Transverse colon (tissue), 4 donors: ENCODE results near the gene CARMIL1. TPM values are rescaled to one million over a fixed set of nuclear protein-coding genes. Genes with fewer than 3 reads are reported as not detected.

Source experiments
- DNase-seq: peaks from one replicate; pipeline ENCODE4 v3.0.0-alpha.2; 2019
- H3K27ac ChIP-seq, 4 donors: fragments of 200-600 bp; sonication (generic); 2 replicates each; pipeline ENCODE4 v1.5.1; 2016 to 2018; ENCODE audit warnings: inconsistent platforms in 4 of 4
- H3K27me3 ChIP-seq: fragments of 200-600 bp; sonication (generic); 2 replicates; pipeline ENCODE4 v1.5.1; 2017; ENCODE audit warnings: inconsistent platforms
- H3K36me3 ChIP-seq, 4 donors: fragments of 200-600 bp; sonication (generic); 2 replicates each; pipeline ENCODE4 v1.5.1; 2017 to 2019; ENCODE audit warnings: inconsistent platforms in 4 of 4
- H3K4me1 ChIP-seq, 4 donors: fragments of 200-600 bp; sonication (generic); 2 replicates each; pipeline ENCODE4 v1.5.1; 2017 to 2020; ENCODE audit warnings: inconsistent platforms in 4 of 4
- H3K4me3 ChIP-seq, 4 donors: fragments of 200-600 bp; sonication (generic); 1 replicate in 1 of 4; 2 replicates in 3 of 4; pipeline versions ENCODE4 v1.5.1 to v1.6.1; 2017 to 2019; ENCODE audit warnings: inconsistent platforms in 4 of 4
- H3K9me3 ChIP-seq, 2 donors: fragments of 200-600 bp; sonication (generic); 2 replicates each; pipeline ENCODE4 v1.5.1; 2017 to 2019; ENCODE audit warnings: inconsistent platforms in 2 of 2
- CTCF ChIP-seq, 5 experiments: fragments of 200-600 bp in 3 of 5; fragments of 450-650 bp in 2 of 5; sonication (generic) in 3 of 5; IDR thresholded peaks; 1 replicate in 2 of 5; 2 replicates in 3 of 5; pipeline ENCODE4 v1.5.1; 2016 to 2017; ENCODE audit warnings: antibody characterized with exemption in 5 of 5, inconsistent platforms in 3 of 5, mild to moderate bottlenecking in 2 of 5, moderate library complexity in 1 of 5
- EP300 ChIP-seq: sonication (generic); formaldehyde crosslinking; IDR thresholded peaks from one replicate; pipeline ENCODE4 v1.6.1; 2017; ENCODE audit warnings: antibody characterized with exemption, low read depth
- POLR2A ChIP-seq: fragments of 450-650 bp; IDR thresholded peaks from one replicate; pipeline ENCODE4 v1.6.1; 2016; ENCODE audit warnings: antibody characterized with exemption, mild to moderate bottlenecking, moderate library complexity
- POLR2AphosphoS5 ChIP-seq, 3 donors: sonication (generic); formaldehyde crosslinking; IDR thresholded peaks; one replicate each; pipeline ENCODE4 v1.6.1; 2016; ENCODE audit warnings: antibody characterized with exemption in 3 of 3
- WGBS, 2 donors: methylation state at CpG; one replicate each; pipeline ENCODE4 v1.1.5; 2018; ENCODE audit warnings: low coverage in 1 of 2; 5-methylcytosine and 5-hydroxymethylcytosine counted together
- in situ Hi-C, 4 donors: fragments of 200-750 bp; cut with MboI; loops; one replicate each; pipeline versions ENCODE4 v1.15.0 to v1.15.1; 2017; ENCODE audit warnings: low sequenced_read_pairs in 3 of 4, low pct_ligation_motif_present in 1 of 4, low pct_unique_long_range_greater_than_20kb in 1 of 4
- intact Hi-C: fragments of 100-400 bp; cut with DNase I; formaldehyde crosslinking; loops from one replicate; pipeline ENCODE4 v1.15.1; 2023; ENCODE audit warnings: low total_unique reads
- total RNA-seq, 4 donors: library from RNA; depleted of rRNA; stranded (reverse); fragments of >200 nt; gene quantifications; one replicate each; pipeline ENCODE4 v1.1.0, GENCODE V29; 2016

Gene CARMIL1
- total RNA-seq, 4 donors from 2014 or later = 25.1 to 93.5 (median 61.0) TPM

- H3K4me1 ChIP-seq = peaks cover 0 to 2% (median under 1%) of the 10 kb centered on the region in 4 donors
- in situ Hi-C loops = no loop called here
- no peak for DNase-seq
- no peaks in the 10 kb centered on the region for H3K9me3 ChIP-seq
- 95% methylated on average over 6 of the region's 6 CpGs; no CpG with 5 or more reads in 1 of the 2 donors for WGBS, 2 donors
- no peak for TF ChIP-seq POLR2A
- no peak for TF ChIP-seq CTCF (IDR thresholded peaks at IDR 0.05)
- TF ChIP-seq EP300 = no peak
- H3K4me3 ChIP-seq = no peak overlapping the region
- H3K27ac ChIP-seq = no peak overlapping the region
- no peaks in the 10 kb centered on the region for H3K27me3 ChIP-seq
- intact Hi-C loops = no loop called here
- H3K36me3 ChIP-seq = no peaks in the 10 kb centered on the region
Measured at GRCh38 chr6:25318589-25318988, 39.4 kb downstream of the CARMIL1 start.

- H3K27me3 ChIP-seq = no peaks in the 10 kb centered on the region
- WGBS, 2 donors = 0% methylated on average over 1 of the region's 1 CpG; no CpG with 5 or more reads in 1 of the 2 donors
- no peaks in the 10 kb centered on the region for H3K36me3 ChIP-seq
- H3K9me3 ChIP-seq = no peaks in the 10 kb centered on the region
- TF ChIP-seq POLR2A (no peak), POLR2AphosphoS5 (IDR thresholded peaks at IDR 0.05) (no peak), CTCF (IDR thresholded peaks at IDR 0.05) (no peak), EP300 (no peak)
- no peak overlapping the region for H3K27ac ChIP-seq
- H3K4me3 ChIP-seq = no peak overlapping the region
- in situ Hi-C loops (no loop called here), intact Hi-C loops (no loop called here)
- no peak for DNase-seq
- H3K4me1 ChIP-seq = peaks cover 0 to 7% (median 0%) of the 10 kb centered on the region in 4 donors
Measured at GRCh38 chr6:25320459-25320858, 41.3 kb downstream of the CARMIL1 start.

GRCh38 chr6:25322692-25323091 is 43.5 kb downstream of the CARMIL1 start:
- Histone ChIP-seq H3K36me3 (no peaks in the 10 kb centered on the region), H3K4me3 (no peak overlapping the region), H3K27ac (no peak overlapping the region), H3K4me1 (peaks cover 0 to 18% (median 4%) of the 10 kb centered on the region in 4 donors), H3K27me3 (no peaks in the 10 kb centered on the region), H3K9me3 (no peaks in the 10 kb centered on the region)
- no peak for DNase-seq
- WGBS, 2 donors = 94% methylated on average over 2 of the region's 2 CpGs; no CpG with 5 or more reads in 1 of the 2 donors
- in situ Hi-C loops = no loop called here
- intact Hi-C loops = no loop called here
- TF ChIP-seq POLR2A (no peak), POLR2AphosphoS5 (IDR thresholded peaks at IDR 0.05) (no peak), EP300 (no peak), CTCF (IDR thresholded peaks at IDR 0.05) (no peak)

GRCh38 chr6:25324066-25324762 is 45.0 kb downstream of the CARMIL1 start:
- WGBS, 2 donors = 92% methylated on average over 1 of the region's 1 CpG; no CpG with 5 or more reads in 1 of the 2 donors
- no peak for DNase-seq
- intact Hi-C loops = no loop called here

More at GRCh38 chr6:25324066-25324762, 45.0 kb downstream of the CARMIL1 start:
- no peaks in the 10 kb centered on the region for H3K27me3 ChIP-seq
- H3K36me3 ChIP-seq = no peaks in the 10 kb centered on the region
- H3K4me1 ChIP-seq = peaks cover 0 to 28% (median 9%) of the 10 kb centered on the region in 4 donors
- H3K27ac ChIP-seq = no peak overlapping the region
- in situ Hi-C loops = no loop called here
- H3K4me3 ChIP-seq = no peak overlapping the region
- H3K9me3 ChIP-seq = no peaks in the 10 kb centered on the region
- no peak for TF ChIP-seq CTCF (IDR thresholded peaks at IDR 0.05)
- TF ChIP-seq POLR2A = no peak
- no peak for TF ChIP-seq EP300
- no peak for TF ChIP-seq POLR2AphosphoS5 (IDR thresholded peaks at IDR 0.05)
